ENCODE results near the gene PDE6A. TPM values are rescaled to one million over a fixed set of nuclear protein-coding genes. Genes with fewer than 3 reads are reported as not detected.

PDE6A gene
- total and polyA plus RNA-seq, 9 of the 15 experiments (the other 6 are each of a cell fraction or from before 2014, with no cell fraction given) = 0.01 to 0.04 (median 0.01) TPM; not detected in 6

DNA sequence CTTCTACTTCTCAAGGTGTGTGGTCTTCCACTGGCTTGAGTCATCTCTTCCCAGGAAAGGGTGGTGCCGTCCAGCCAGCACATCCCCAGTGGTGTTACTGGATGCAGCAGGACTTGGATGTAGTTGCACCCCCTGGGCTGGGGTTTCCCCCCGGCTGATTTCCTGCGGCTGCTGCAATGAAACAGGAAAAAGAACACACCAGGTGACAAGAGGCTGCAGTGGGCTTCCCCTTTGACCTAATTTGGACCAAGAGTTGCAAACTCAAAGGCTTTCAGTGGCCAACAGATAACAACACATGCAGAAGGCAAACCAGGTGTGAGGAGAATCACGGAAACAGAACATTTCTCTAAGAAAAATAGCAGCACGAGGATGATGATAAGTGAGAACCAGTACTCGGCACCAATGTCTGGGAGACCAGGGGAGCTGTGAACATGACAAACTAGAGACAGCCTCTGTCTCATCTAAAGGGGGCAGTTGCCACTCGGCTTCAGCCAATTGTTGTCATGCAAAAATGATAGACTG, 83.7 kb downstream of the PDE6A start:
- Histone ChIP-seq H3K9ac (ENCODE audit: insufficient read depth in 1 of 2, low read depth in 2 of 2, low read length in 2 of 2) (no peak overlapping the region), H3K79me2 (ENCODE audit: control insufficient read depth, insufficient read depth, low read length) (no peaks in the 10 kb centered on the region), H4K20me1 (replicated peaks; ENCODE audit: control insufficient read depth, insufficient read depth, low read length) (no peaks in the 10 kb centered on the region), H2AFZ (ENCODE audit: low read depth, low read length) (no peak overlapping the region), H3K27me3 (ENCODE audit: control insufficient read depth in 2 of 2, insufficient read depth in 2 of 2, low read length in 2 of 2) (no peaks in the 10 kb centered on the region), H3K9me3 (replicated peaks; ENCODE audit: control insufficient read depth, insufficient read depth, low read depth, low read length) (no peaks in the 10 kb centered on the region), H3K9me1 (ENCODE audit: control insufficient read depth, insufficient read depth, low read length) (no peaks in the 10 kb centered on the region), H3K4me1 (replicated peaks in 1 of 2; ENCODE audit: control insufficient read depth in 2 of 2, insufficient read depth in 2 of 2, low read length in 2 of 2) (no peaks in the 10 kb centered on the region), H3K36me3 (ENCODE audit: control insufficient read depth, insufficient read depth, low read length) (no peaks in the 10 kb centered on the region), H3K4me2 (ENCODE audit: insufficient read depth, low read length) (no peak overlapping the region), H3K27ac (ENCODE audit: extremely low read depth, low read depth, low read length) (no peak overlapping the region), H3K4me3 (no peak overlapping the region)
- CTCF ChIA-PET (ENCODE audit: low intra/inter-chr PET ratio) = no interaction called here
- 53% methylated on average over 7 of the region's 7 CpGs for WGBS (ENCODE audit: insufficient coverage, low coverage, missing lambda C conversion rate)
- in situ Hi-C loops (cut with MboI) = no loop called here
- POLR2A ChIA-PET = interaction anchor here (0.7 to 1.7 kb wide), 5 partner anchors 8 to 100 kb away, joined by 3 to 7 read pairs (median 4); partner anchors contain the start of gene SLC26A2
- ATAC-seq (no peak), DNase-seq (ENCODE audit: extremely low read depth in 1 of 4, low spot score in 3 of 4) (no peak), FAIRE-seq (no peak)
- no TSS peak for BruUV-seq (replicated peaks)
- intact Hi-C loops (cut with micrococcal nuclease) = no loop called here
- TF ChIP-seq CSDE1 (IDR thresholded peaks at IDR 0.05) (no peak), GATAD2B (IDR thresholded peaks at IDR 0.05; ENCODE audit: borderline replicate concordance) (no peak), SNRNP70 (optimal IDR thresholded peaks at IDR 0.05; ENCODE audit: low read depth, low read length) (no peak), TAL1 (IDR thresholded peaks at IDR 0.05) (no peak)

DNA sequence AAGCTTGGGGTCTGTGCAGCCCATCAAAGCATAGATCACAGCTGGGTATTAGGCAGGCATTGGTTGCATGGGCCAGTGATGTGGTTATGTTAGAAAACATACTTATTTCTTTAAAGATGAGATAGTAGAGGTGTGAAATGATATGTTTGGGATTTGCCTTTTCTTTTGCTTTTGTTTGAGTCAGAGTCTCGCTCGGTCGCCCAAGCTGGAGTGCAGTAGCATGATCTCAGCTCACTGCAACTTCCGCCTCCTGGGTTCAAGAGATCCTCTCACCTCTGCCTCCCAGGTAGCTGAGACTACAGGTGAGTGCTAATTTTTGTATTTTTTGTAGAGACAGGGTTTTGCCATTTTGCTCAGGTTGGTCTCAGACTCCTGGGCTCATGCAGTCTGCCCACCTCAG, 84.8 kb downstream of the PDE6A start:
- WGBS (ENCODE audit: insufficient coverage, low coverage, missing lambda C conversion rate) = 92% methylated on average over 4 of the region's 4 CpGs
- no peak overlapping the region for H3K27ac ChIP-seq (ENCODE audit: extremely low read depth, low read depth, low read length)
- in situ Hi-C loops (cut with MboI) (loop anchor here (10.0 kb wide), 1 partner anchor 105 kb away; the partner anchor contains the start of gene SLC26A2), intact Hi-C loops (cut with micrococcal nuclease) (no loop called here)
- no peak for DNase-seq (ENCODE audit: extremely low read depth in 1 of 4, low spot score in 3 of 4)
- no peaks in the 10 kb centered on the region for H3K9me3 ChIP-seq (replicated peaks; ENCODE audit: control insufficient read depth, insufficient read depth, low read depth, low read length)
- H2AFZ ChIP-seq (ENCODE audit: low read depth, low read length) = no peak overlapping the region
- no peak overlapping the region for H3K9ac ChIP-seq (ENCODE audit: insufficient read depth in 1 of 2, low read depth in 2 of 2, low read length in 2 of 2)
- ChIA-PET CTCF (ENCODE audit: low intra/inter-chr PET ratio) (no interaction called here), POLR2A (interaction anchor here (0.7 to 1.0 kb wide), 2 partner anchors 9 to 101 kb away, joined by 3 read pairs; partner anchors contain the start of gene SLC26A2)
- FAIRE-seq = no peak
- H3K4me1 ChIP-seq (replicated peaks in 1 of 2; ENCODE audit: control insufficient read depth in 2 of 2, insufficient read depth in 2 of 2, low read length in 2 of 2) = no peaks in the 10 kb centered on the region
- no peak overlapping the region for H3K4me2 ChIP-seq (ENCODE audit: insufficient read depth, low read length)
- H3K4me3 ChIP-seq = no peak overlapping the region
- ATAC-seq = no peak
- no TSS peak for BruUV-seq (replicated peaks)
- no peaks in the 10 kb centered on the region for H3K79me2 ChIP-seq (ENCODE audit: control insufficient read depth, insufficient read depth, low read length)
- no peaks in the 10 kb centered on the region for H3K36me3 ChIP-seq (ENCODE audit: control insufficient read depth, insufficient read depth, low read length)
- H3K9me1 ChIP-seq (ENCODE audit: control insufficient read depth, insufficient read depth, low read length) = no peaks in the 10 kb centered on the region
- no peaks in the 10 kb centered on the region for H4K20me1 ChIP-seq (replicated peaks; ENCODE audit: control insufficient read depth, insufficient read depth, low read length)
- H3K27me3 ChIP-seq (ENCODE audit: control insufficient read depth in 2 of 2, insufficient read depth in 2 of 2, low read length in 2 of 2) = no peaks in the 10 kb centered on the region
- TF ChIP-seq, protein P1, sequence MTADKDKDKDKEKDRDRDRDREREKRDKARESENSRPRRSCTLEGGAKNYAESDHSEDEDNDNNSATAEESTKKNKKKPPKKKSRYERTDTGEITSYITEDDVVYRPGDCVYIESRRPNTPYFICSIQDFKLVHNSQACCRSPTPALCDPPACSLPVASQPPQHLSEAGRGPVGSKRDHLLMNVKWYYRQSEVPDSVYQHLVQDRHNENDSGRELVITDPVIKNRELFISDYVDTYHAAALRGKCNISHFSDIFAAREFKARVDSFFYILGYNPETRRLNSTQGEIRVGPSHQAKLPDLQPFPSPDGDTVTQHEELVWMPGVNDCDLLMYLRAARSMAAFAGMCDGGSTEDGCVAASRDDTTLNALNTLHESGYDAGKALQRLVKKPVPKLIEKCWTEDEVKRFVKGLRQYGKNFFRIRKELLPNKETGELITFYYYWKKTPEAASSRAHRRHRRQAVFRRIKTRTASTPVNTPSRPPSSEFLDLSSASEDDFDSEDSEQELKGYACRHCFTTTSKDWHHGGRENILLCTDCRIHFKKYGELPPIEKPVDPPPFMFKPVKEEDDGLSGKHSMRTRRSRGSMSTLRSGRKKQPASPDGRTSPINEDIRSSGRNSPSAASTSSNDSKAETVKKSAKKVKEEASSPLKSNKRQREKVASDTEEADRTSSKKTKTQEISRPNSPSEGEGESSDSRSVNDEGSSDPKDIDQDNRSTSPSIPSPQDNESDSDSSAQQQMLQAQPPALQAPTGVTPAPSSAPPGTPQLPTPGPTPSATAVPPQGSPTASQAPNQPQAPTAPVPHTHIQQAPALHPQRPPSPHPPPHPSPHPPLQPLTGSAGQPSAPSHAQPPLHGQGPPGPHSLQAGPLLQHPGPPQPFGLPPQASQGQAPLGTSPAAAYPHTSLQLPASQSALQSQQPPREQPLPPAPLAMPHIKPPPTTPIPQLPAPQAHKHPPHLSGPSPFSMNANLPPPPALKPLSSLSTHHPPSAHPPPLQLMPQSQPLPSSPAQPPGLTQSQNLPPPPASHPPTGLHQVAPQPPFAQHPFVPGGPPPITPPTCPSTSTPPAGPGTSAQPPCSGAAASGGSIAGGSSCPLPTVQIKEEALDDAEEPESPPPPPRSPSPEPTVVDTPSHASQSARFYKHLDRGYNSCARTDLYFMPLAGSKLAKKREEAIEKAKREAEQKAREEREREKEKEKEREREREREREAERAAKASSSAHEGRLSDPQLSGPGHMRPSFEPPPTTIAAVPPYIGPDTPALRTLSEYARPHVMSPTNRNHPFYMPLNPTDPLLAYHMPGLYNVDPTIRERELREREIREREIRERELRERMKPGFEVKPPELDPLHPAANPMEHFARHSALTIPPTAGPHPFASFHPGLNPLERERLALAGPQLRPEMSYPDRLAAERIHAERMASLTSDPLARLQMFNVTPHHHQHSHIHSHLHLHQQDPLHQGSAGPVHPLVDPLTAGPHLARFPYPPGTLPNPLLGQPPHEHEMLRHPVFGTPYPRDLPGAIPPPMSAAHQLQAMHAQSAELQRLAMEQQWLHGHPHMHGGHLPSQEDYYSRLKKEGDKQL (CRISPR knock-in tag; IDR thresholded peaks at IDR 0.05; ENCODE audit: borderline replicate concordance) = no peak
- TF ChIP-seq, protein P2, sequence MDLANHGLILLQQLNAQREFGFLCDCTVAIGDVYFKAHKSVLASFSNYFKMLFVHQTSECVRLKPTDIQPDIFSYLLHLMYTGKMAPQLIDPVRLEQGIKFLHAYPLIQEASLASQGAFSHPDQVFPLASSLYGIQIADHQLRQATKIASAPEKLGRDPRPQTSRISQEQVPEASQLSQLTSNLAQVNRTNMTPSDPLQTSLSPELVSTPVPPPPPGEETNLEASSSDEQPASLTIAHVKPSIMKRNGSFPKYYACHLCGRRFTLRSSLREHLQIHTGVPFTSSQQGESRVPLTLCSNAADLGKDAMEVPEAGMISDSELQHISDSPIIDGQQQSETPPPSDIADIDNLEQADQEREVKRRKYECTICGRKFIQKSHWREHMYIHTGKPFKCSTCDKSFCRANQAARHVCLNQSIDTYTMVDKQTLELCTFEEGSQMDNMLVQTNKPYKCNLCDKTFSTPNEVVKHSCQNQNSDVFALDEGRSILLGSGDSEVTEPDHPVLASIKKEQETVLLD (IDR thresholded peaks at IDR 0.05) = no peak
- no peak for TF ChIP-seq ZNF3 (CRISPR knock-in tag; IDR thresholded peaks at IDR 0.05)
- TF ChIP-seq ZNF316 (IDR thresholded peaks at IDR 0.05) = no peak
- TF ChIP-seq ZNF583 (CRISPR knock-in tag; IDR thresholded peaks at IDR 0.05) = no peak
